Measurements from ENCODE around the gene TAPT1. TPM values are rescaled to one million over a fixed set of nuclear protein-coding genes. Genes with fewer than 3 reads are reported as not detected.
A peak's percentile ranks its signal among the peaks of the same experiment; 100 is the strongest.

TAPT1 gene
- total and polyA plus RNA-seq, 4 donors: 47.6 to 64.9 (median 48.1) TPM

- Histone ChIP-seq H3K36me3 (ENCODE audit: control insufficient read depth, insufficient read depth, low read length) (no peaks in the 10 kb centered on the region), H3K9me3 (ENCODE audit: control insufficient read depth, insufficient read depth, low read length) (no peaks in the 10 kb centered on the region), H3K4me1 (ENCODE audit: control insufficient read depth, insufficient read depth, low read length) (no peaks in the 10 kb centered on the region), H3K27ac (ENCODE audit: low read depth, low read length) (no peak overlapping the region), H3K27me3 (ENCODE audit: control insufficient read depth, insufficient read depth, low read length) (no peaks in the 10 kb centered on the region), H3K4me3 (ENCODE audit: low read depth, low read length) (no peak overlapping the region)
- WGBS (ENCODE audit: insufficient coverage): 98% methylated on average over 4 of the region's 5 CpGs
- DNase-seq (ENCODE audit: low read depth in 4 of 6, low spot score in 6 of 6): no peak
Measured at GRCh38 chr4:16236402-16237023, 10.2 kb upstream of the TAPT1 start.

GRCh38 chr4:16235209-16235608 lies 8.9 kb upstream of the TAPT1 start:
- Histone ChIP-seq H3K27me3 (ENCODE audit: control insufficient read depth, insufficient read depth, low read length) (no peaks in the 10 kb centered on the region), H3K4me3 (ENCODE audit: low read depth, low read length) (no peak overlapping the region), H3K9me3 (ENCODE audit: control insufficient read depth, insufficient read depth, low read length) (no peaks in the 10 kb centered on the region), H3K36me3 (ENCODE audit: control insufficient read depth, insufficient read depth, low read length) (no peaks in the 10 kb centered on the region), H3K4me1 (ENCODE audit: control insufficient read depth, insufficient read depth, low read length) (no peaks in the 10 kb centered on the region), H3K27ac (ENCODE audit: low read depth, low read length) (no peak overlapping the region)
- DNase-seq (ENCODE audit: low read depth in 4 of 6, low spot score in 6 of 6): peak in 2 of 6 donors; percentile 75 to 79
- 54% methylated on average over 3 of the region's 4 CpGs for WGBS (ENCODE audit: insufficient coverage)

GRCh38 chr4:16233569-16234177 lies 7.4 kb upstream of the TAPT1 start:
- no CpG with 5 or more reads among the region's 4 CpGs for WGBS (ENCODE audit: insufficient coverage)
- H3K9me3 ChIP-seq (ENCODE audit: control insufficient read depth, insufficient read depth, low read length): no peaks in the 10 kb centered on the region
- no peak overlapping the region for H3K4me3 ChIP-seq (ENCODE audit: low read depth, low read length)
- H3K4me1 ChIP-seq (ENCODE audit: control insufficient read depth, insufficient read depth, low read length): no peaks in the 10 kb centered on the region
- H3K27ac ChIP-seq (ENCODE audit: low read depth, low read length): no peak overlapping the region
- peak in 2 of 6 donors; percentile 30 to 32 for DNase-seq (ENCODE audit: low read depth in 4 of 6, low spot score in 6 of 6)
- H3K36me3 ChIP-seq (ENCODE audit: control insufficient read depth, insufficient read depth, low read length): no peaks in the 10 kb centered on the region
- no peaks in the 10 kb centered on the region for H3K27me3 ChIP-seq (ENCODE audit: control insufficient read depth, insufficient read depth, low read length)

- Histone ChIP-seq H3K27me3 (ENCODE audit: control insufficient read depth, insufficient read depth, low read length) (no peaks in the 10 kb centered on the region), H3K4me3 (ENCODE audit: low read depth, low read length) (no peak overlapping the region), H3K9me3 (ENCODE audit: control insufficient read depth, insufficient read depth, low read length) (no peaks in the 10 kb centered on the region), H3K4me1 (ENCODE audit: control insufficient read depth, insufficient read depth, low read length) (peaks cover 13% of the 10 kb centered on the region), H3K27ac (ENCODE audit: low read depth, low read length) (no peak overlapping the region), H3K36me3 (ENCODE audit: control insufficient read depth, insufficient read depth, low read length) (no peaks in the 10 kb centered on the region)
- peak in 1 of 6 donors; percentile 13 for DNase-seq (ENCODE audit: low read depth in 4 of 6, low spot score in 6 of 6)
- no CpG with 5 or more reads among the region's 4 CpGs for WGBS (ENCODE audit: insufficient coverage)
Measured at GRCh38 chr4:16231570-16232245, 5.4 kb upstream of the TAPT1 start.

GRCh38 chr4:16230308-16230707 lies 4.0 kb upstream of the TAPT1 start:
- H3K9me3 ChIP-seq (ENCODE audit: control insufficient read depth, insufficient read depth, low read length): no peaks in the 10 kb centered on the region
- H3K4me1 ChIP-seq (ENCODE audit: control insufficient read depth, insufficient read depth, low read length): peaks cover 13% of the 10 kb centered on the region
- no peak overlapping the region for H3K4me3 ChIP-seq (ENCODE audit: low read depth, low read length)
- no CpG with 5 or more reads among the region's 2 CpGs for WGBS (ENCODE audit: insufficient coverage)
- DNase-seq (ENCODE audit: low read depth in 4 of 6, low spot score in 6 of 6): no peak
- no peaks in the 10 kb centered on the region for H3K27me3 ChIP-seq (ENCODE audit: control insufficient read depth, insufficient read depth, low read length)
- no peaks in the 10 kb centered on the region for H3K36me3 ChIP-seq (ENCODE audit: control insufficient read depth, insufficient read depth, low read length)
- H3K27ac ChIP-seq (ENCODE audit: low read depth, low read length): no peak overlapping the region

- Histone ChIP-seq H3K27me3 (ENCODE audit: control insufficient read depth, insufficient read depth, low read length) (no peaks in the 10 kb centered on the region), H3K4me3 (ENCODE audit: low read depth, low read length) (no peak overlapping the region), H3K4me1 (ENCODE audit: control insufficient read depth, insufficient read depth, low read length) (peaks cover 13% of the 10 kb centered on the region), H3K27ac (ENCODE audit: low read depth, low read length) (no peak overlapping the region), H3K36me3 (ENCODE audit: control insufficient read depth, insufficient read depth, low read length) (no peaks in the 10 kb centered on the region), H3K9me3 (ENCODE audit: control insufficient read depth, insufficient read depth, low read length) (no peaks in the 10 kb centered on the region)
- no peak for DNase-seq (ENCODE audit: low read depth in 4 of 6, low spot score in 6 of 6)
- WGBS (ENCODE audit: insufficient coverage): no CpG with 5 or more reads among the region's 2 CpGs
Measured at GRCh38 chr4:16229604-16230003, 3.3 kb upstream of the TAPT1 start.

GRCh38 chr4:16227462-16227868 lies 1.2 kb upstream of the TAPT1 start:
- Histone ChIP-seq H3K36me3 (ENCODE audit: control insufficient read depth, insufficient read depth, low read length) (no peaks in the 10 kb centered on the region), H3K27me3 (ENCODE audit: control insufficient read depth, insufficient read depth, low read length) (no peaks in the 10 kb centered on the region), H3K27ac (ENCODE audit: low read depth, low read length) (peak overlapping the region; percentile 91), H3K4me3 (ENCODE audit: low read depth, low read length) (peak overlapping the region; percentile 80), H3K4me1 (ENCODE audit: control insufficient read depth, insufficient read depth, low read length) (peaks cover 19% of the 10 kb centered on the region), H3K9me3 (ENCODE audit: control insufficient read depth, insufficient read depth, low read length) (no peaks in the 10 kb centered on the region)
- peak in 5 of 6 donors; percentile 32 to 70 (median 40) for DNase-seq (ENCODE audit: low read depth in 4 of 6, low spot score in 6 of 6)
- WGBS (ENCODE audit: insufficient coverage): 3% methylated on average over 19 of the region's 20 CpGs

GRCh38 chr4:16226816-16227461 lies 668 bp upstream of the TAPT1 start:
- Histone ChIP-seq H3K36me3 (ENCODE audit: control insufficient read depth, insufficient read depth, low read length) (no peaks in the 10 kb centered on the region), H3K27me3 (ENCODE audit: control insufficient read depth, insufficient read depth, low read length) (no peaks in the 10 kb centered on the region), H3K9me3 (ENCODE audit: control insufficient read depth, insufficient read depth, low read length) (no peaks in the 10 kb centered on the region), H3K27ac (ENCODE audit: low read depth, low read length) (peak overlapping the region; percentile 91), H3K4me1 (ENCODE audit: control insufficient read depth, insufficient read depth, low read length) (peaks cover 19% of the 10 kb centered on the region), H3K4me3 (ENCODE audit: low read depth, low read length) (peak overlapping the region; percentile 80)
- DNase-seq (ENCODE audit: low read depth in 4 of 6, low spot score in 6 of 6): peak in 5 of 6 donors; percentile 28 to 73 (median 54)
- WGBS (ENCODE audit: insufficient coverage): 0% methylated on average over 57 of the region's 57 CpGs

GRCh38 chr4:16225167-16225862 lies 956 bp downstream of the TAPT1 start:
- no peaks in the 10 kb centered on the region for H3K36me3 ChIP-seq (ENCODE audit: control insufficient read depth, insufficient read depth, low read length)
- DNase-seq (ENCODE audit: low read depth in 4 of 6, low spot score in 6 of 6): peak in 1 of 6 donors; percentile 25
- H3K27ac ChIP-seq (ENCODE audit: low read depth, low read length): peak overlapping the region; percentile 48
- H3K27me3 ChIP-seq (ENCODE audit: control insufficient read depth, insufficient read depth, low read length): no peaks in the 10 kb centered on the region
- H3K4me1 ChIP-seq (ENCODE audit: control insufficient read depth, insufficient read depth, low read length): peaks cover 19% of the 10 kb centered on the region
- H3K4me3 ChIP-seq (ENCODE audit: low read depth, low read length): peak overlapping the region; percentile 79
- WGBS (ENCODE audit: insufficient coverage): no CpG with 5 or more reads among the region's 6 CpGs
- H3K9me3 ChIP-seq (ENCODE audit: control insufficient read depth, insufficient read depth, low read length): no peaks in the 10 kb centered on the region

Measured in spinal cord (tissue), 10 donors.